NCI-H187 treated with DMSO at 0.1 percent for 48 hours (cell line): Measurements from ENCODE around the gene ACAP2.
"Not testable (repeated sequence)": the region's sequence is repeated elsewhere in the genome, so short reads cannot be mapped to it uniquely, and the experiment has no call there.

Experiments
- DNase-seq: peaks from one replicate; lab custom pipeline; 2025; lab: John Stamatoyannopoulos, UW

Gene ACAP2

GRCh38 chr3:195246581-195246995 is 196.2 kb downstream of the ACAP2 start:
- no peak for DNase-seq

GRCh38 chr3:195245531-195245951 is 197.3 kb downstream of the ACAP2 start:
- DNase-seq: no peak

- DNase-seq: no peak
Measured at GRCh38 chr3:195241592-195242355, 201.0 kb downstream of the ACAP2 start.

- no peak for DNase-seq
Measured at GRCh38 chr3:195240939-195241338, 201.9 kb downstream of the ACAP2 start.

GRCh38 chr3:195240171-195240701 is 202.6 kb downstream of the ACAP2 start:
- no peak for DNase-seq

GRCh38 chr3:195239121-195239520 is 203.7 kb downstream of the ACAP2 start:
- DNase-seq: no peak

- DNase-seq: no peak
Measured at GRCh38 chr3:195238586-195239118, 204.2 kb downstream of the ACAP2 start.

GRCh38 chr3:195238081-195238571 is 204.7 kb downstream of the ACAP2 start:
- no peak for DNase-seq

- no peak for DNase-seq
Measured at GRCh38 chr3:195236801-195237570, 205.8 kb downstream of the ACAP2 start.

- DNase-seq: no peak
Measured at GRCh38 chr3:195236076-195236798, 206.6 kb downstream of the ACAP2 start.

- DNase-seq: no peak
Measured at GRCh38 chr3:195230244-195230643, 212.6 kb downstream of the ACAP2 start.

GRCh38 chr3:195228886-195229285 is 213.9 kb downstream of the ACAP2 start:
- not testable (repeated sequence) for DNase-seq

- no peak for DNase-seq
Measured at GRCh38 chr3:195227871-195228270, 214.9 kb downstream of the ACAP2 start.

- DNase-seq: no peak
Measured at GRCh38 chr3:195226900-195227447, 215.8 kb downstream of the ACAP2 start.

- no peak for DNase-seq
Measured at GRCh38 chr3:195226445-195226844, 216.4 kb downstream of the ACAP2 start.

GRCh38 chr3:195224980-195225580 is 217.7 kb downstream of the ACAP2 start:
- no peak for DNase-seq
